ENCODE measurements around the gene HEATR3. TPM values are rescaled to one million over a fixed set of nuclear protein-coding genes. Genes with fewer than 3 reads are reported as not detected.

HEATR3 gene
- total RNA-seq, 2 donors from 2014 or later: 10.9 to 12.0 TPM

- Mint-ChIP-seq H3K36me3 (ENCODE audit: low read depth) (peaks cover 2% of the 10 kb centered on the region), H3K27me3 (no peaks in the 10 kb centered on the region), H3K27ac (peak overlapping the region; percentile 92), H3K4me1 (peaks cover 29% of the 10 kb centered on the region), H3K4me3 (peak overlapping the region; percentile 98)
- H3K9me3 ChIP-seq (ENCODE audit: control insufficient read depth, low read length, poor library complexity, severe bottlenecking): no peaks in the 10 kb centered on the region
- ATAC-seq: no peak
- DNase-seq: no peak
These were observed 916 bp downstream of the HEATR3 start for GRCh38 chr16:50066482-50067289.

GRCh38 chr16:50067290-50067853 lies 1.6 kb downstream of the HEATR3 start:
- peaks cover 2% of the 10 kb centered on the region for H3K36me3 Mint-ChIP-seq (ENCODE audit: low read depth)
- H3K4me3 Mint-ChIP-seq: peak overlapping the region; percentile 98
- DNase-seq (no peak), ATAC-seq (peak; percentile 25)
- no peaks in the 10 kb centered on the region for H3K27me3 Mint-ChIP-seq
- H3K9me3 ChIP-seq (ENCODE audit: control insufficient read depth, low read length, poor library complexity, severe bottlenecking): no peaks in the 10 kb centered on the region
- H3K4me1 Mint-ChIP-seq: peaks cover 31% of the 10 kb centered on the region
- peak overlapping the region; percentile 92 for H3K27ac Mint-ChIP-seq

GRCh38 chr16:50068550-50068949 lies 2.8 kb downstream of the HEATR3 start:
- H3K27ac Mint-ChIP-seq: peak overlapping the region; percentile 92
- peaks cover 2% of the 10 kb centered on the region for H3K36me3 Mint-ChIP-seq (ENCODE audit: low read depth)
- no peaks in the 10 kb centered on the region for H3K9me3 ChIP-seq (ENCODE audit: control insufficient read depth, low read length, poor library complexity, severe bottlenecking)
- H3K4me3 Mint-ChIP-seq: peak overlapping the region; percentile 73
- H3K27me3 Mint-ChIP-seq: no peaks in the 10 kb centered on the region
- ATAC-seq: no peak
- no peak for DNase-seq
- peaks cover 38% of the 10 kb centered on the region for H3K4me1 Mint-ChIP-seq

GRCh38 chr16:50069060-50069459 lies 3.3 kb downstream of the HEATR3 start:
- Mint-ChIP-seq H3K36me3 (ENCODE audit: low read depth) (peaks cover 2% of the 10 kb centered on the region), H3K27me3 (no peaks in the 10 kb centered on the region), H3K27ac (no peak overlapping the region), H3K4me3 (no peak overlapping the region), H3K4me1 (peaks cover 38% of the 10 kb centered on the region)
- H3K9me3 ChIP-seq (ENCODE audit: control insufficient read depth, low read length, poor library complexity, severe bottlenecking): no peaks in the 10 kb centered on the region
- DNase-seq (no peak), ATAC-seq (no peak)

- no peaks in the 10 kb centered on the region for H3K27me3 Mint-ChIP-seq
These were observed 5.4 kb downstream of the HEATR3 start for GRCh38 chr16:50071075-50071671.

GRCh38 chr16:50072730-50073129 lies 7.0 kb downstream of the HEATR3 start:
- Mint-ChIP-seq H3K4me3 (no peak overlapping the region), H3K27ac (peak overlapping the region; percentile 51), H3K4me1 (peaks cover 28% of the 10 kb centered on the region), H3K27me3 (no peaks in the 10 kb centered on the region), H3K36me3 (ENCODE audit: low read depth) (peaks cover 4% of the 10 kb centered on the region)
- DNase-seq (no peak), ATAC-seq (no peak)
- no peaks in the 10 kb centered on the region for H3K9me3 ChIP-seq (ENCODE audit: control insufficient read depth, low read length, poor library complexity, severe bottlenecking)

More at GRCh38 chr16:50071075-50071671, 5.4 kb downstream of the HEATR3 start:
- H3K27ac Mint-ChIP-seq: peak overlapping the region; percentile 53
- no peak for DNase-seq
- no peaks in the 10 kb centered on the region for H3K9me3 ChIP-seq (ENCODE audit: control insufficient read depth, low read length, poor library complexity, severe bottlenecking)
- H3K36me3 Mint-ChIP-seq (ENCODE audit: low read depth): peaks cover 2% of the 10 kb centered on the region
- ATAC-seq: no peak
- H3K4me1 Mint-ChIP-seq: peaks cover 38% of the 10 kb centered on the region
- no peak overlapping the region for H3K4me3 Mint-ChIP-seq

GRCh38 chr16:50079397-50080140 lies 13.8 kb downstream of the HEATR3 start:
- H3K9me3 ChIP-seq (ENCODE audit: control insufficient read depth, low read length, poor library complexity, severe bottlenecking): no peaks in the 10 kb centered on the region
- ATAC-seq (no peak), DNase-seq (no peak)
- H3K27ac Mint-ChIP-seq: peak overlapping the region; percentile 61
- no peak overlapping the region for H3K4me3 Mint-ChIP-seq
- H3K27me3 Mint-ChIP-seq: no peaks in the 10 kb centered on the region
- H3K4me1 Mint-ChIP-seq: peaks cover 7% of the 10 kb centered on the region
- peaks cover 10% of the 10 kb centered on the region for H3K36me3 Mint-ChIP-seq (ENCODE audit: low read depth)

- no peaks in the 10 kb centered on the region for H3K9me3 ChIP-seq (ENCODE audit: control insufficient read depth, low read length, poor library complexity, severe bottlenecking)
- no peak for ATAC-seq
- Mint-ChIP-seq H3K27me3 (no peaks in the 10 kb centered on the region), H3K4me1 (peaks cover 7% of the 10 kb centered on the region), H3K36me3 (ENCODE audit: low read depth) (peaks cover 10% of the 10 kb centered on the region), H3K27ac (no peak overlapping the region), H3K4me3 (no peak overlapping the region)
- no peak for DNase-seq
These were observed 15.8 kb downstream of the HEATR3 start for GRCh38 chr16:50081428-50082018.

- H3K27ac Mint-ChIP-seq: no peak overlapping the region
- H3K27me3 Mint-ChIP-seq: no peaks in the 10 kb centered on the region
- no peaks in the 10 kb centered on the region for H3K9me3 ChIP-seq (ENCODE audit: control insufficient read depth, low read length, poor library complexity, severe bottlenecking)
- no peak for DNase-seq
- peaks cover 3% of the 10 kb centered on the region for H3K4me1 Mint-ChIP-seq
- no peak overlapping the region for H3K4me3 Mint-ChIP-seq
- H3K36me3 Mint-ChIP-seq (ENCODE audit: low read depth): peaks cover 9% of the 10 kb centered on the region
- ATAC-seq: no peak
These were observed 18.2 kb downstream of the HEATR3 start for GRCh38 chr16:50083996-50084395.

- H3K27ac Mint-ChIP-seq: peak overlapping the region; percentile 34
- no peaks in the 10 kb centered on the region for H3K9me3 ChIP-seq (ENCODE audit: control insufficient read depth, low read length, poor library complexity, severe bottlenecking)
- H3K36me3 Mint-ChIP-seq (ENCODE audit: low read depth): peaks cover 2% of the 10 kb centered on the region
- H3K4me1 Mint-ChIP-seq: peaks cover 5% of the 10 kb centered on the region
- ATAC-seq: no peak
- no peak overlapping the region for H3K4me3 Mint-ChIP-seq
- no peak for DNase-seq
- no peaks in the 10 kb centered on the region for H3K27me3 Mint-ChIP-seq
These were observed 20.4 kb downstream of the HEATR3 start for GRCh38 chr16:50086176-50086575.

- Mint-ChIP-seq H3K27me3 (no peaks in the 10 kb centered on the region), H3K36me3 (ENCODE audit: low read depth) (peaks cover 2% of the 10 kb centered on the region), H3K4me1 (peaks cover 4% of the 10 kb centered on the region), H3K27ac (no peak overlapping the region), H3K4me3 (no peak overlapping the region)
- H3K9me3 ChIP-seq (ENCODE audit: control insufficient read depth, low read length, poor library complexity, severe bottlenecking): no peaks in the 10 kb centered on the region
- DNase-seq: no peak
- ATAC-seq: no peak
These were observed 22.5 kb downstream of the HEATR3 start for GRCh38 chr16:50088302-50088701.

GRCh38 chr16:50092891-50093290 lies 27.1 kb downstream of the HEATR3 start:
- Mint-ChIP-seq H3K36me3 (ENCODE audit: low read depth) (no peaks in the 10 kb centered on the region), H3K4me1 (peaks cover 4% of the 10 kb centered on the region), H3K4me3 (no peak overlapping the region), H3K27ac (peak overlapping the region; percentile 75), H3K27me3 (no peaks in the 10 kb centered on the region)
- DNase-seq (no peak), ATAC-seq (no peak)
- no peaks in the 10 kb centered on the region for H3K9me3 ChIP-seq (ENCODE audit: control insufficient read depth, low read length, poor library complexity, severe bottlenecking)

Data from T-helper 17 cell (primary cell).